SK-N-SH (cell line): Measurements from ENCODE around the gene SH3TC1. TPM values are rescaled to one million over a fixed set of nuclear protein-coding genes. Genes with fewer than 3 reads are reported as not detected.

Source experiments
- CTCF ChIA-PET: fragments of 300-600, 350-600 bp; formaldehyde crosslinking; extraction: SDS; loops from one replicate; lab custom pipeline; 2021; lab: Yijun Ruan, JAX
- POLR2A ChIA-PET: fragments of 350-600 bp; sonication (Branson Sonifier 250); formaldehyde crosslinking; extraction: SDS; loops from one replicate; lab custom pipeline; 2020; ENCODE audit warnings: antibody characterized with exemption, inconsistent platforms; lab: Yijun Ruan, JAX
- DNase-seq: peaks from one replicate; pipeline ENCODE4 v3.0.0; 2012
- H2AFZ ChIP-seq: fragments of 200-600 bp; sonication (generic); 2 replicates; pipeline ENCODE4 v1.8.1; 2016; ENCODE audit warnings: antibody characterized with exemption, mild to moderate bottlenecking, low read depth
- H3F3A ChIP-seq: fragments of 200-600 bp; sonication (generic); replicated peaks from 2 replicates; pipeline ENCODE3; 2016; ENCODE audit warnings: antibody characterized with exemption, mild to moderate bottlenecking; ENCODE audit not compliant: insufficient read depth
- H3K27ac ChIP-seq, 2 experiments: fragments of 200-500 bp in 1 of 2; fragments of 200-600 bp in 1 of 2; sonication (Bioruptor generic) in 1 of 2; sonication (generic), shearing (Covaris generic) in 1 of 2; 2 replicates each; pipeline versions ENCODE4 v1.5.1 to v1.6.1; 2014 to 2016; ENCODE audit warnings: low read depth in 2 of 2, inconsistent platforms in 1 of 2, low read length in 1 of 2, mild to moderate bottlenecking in 1 of 2, mixed read lengths in 1 of 2
- H3K27me3 ChIP-seq: fragments of 200-600 bp; sonication (generic), shearing (Covaris generic); 2 replicates; pipeline ENCODE4 v1.6.1; 2016; ENCODE audit warnings: mixed run types; ENCODE audit not compliant: insufficient read depth
- H3K36me3 ChIP-seq, 2 experiments: fragments of 200-500 bp in 1 of 2; fragments of 200-600 bp in 1 of 2; sonication (Bioruptor generic) in 1 of 2; sonication (generic) in 1 of 2; replicated peaks in 1 of 2; 2 replicates each; pipeline versions ENCODE3 to v1.5.1; 2014 to 2016; ENCODE audit warnings: low read length in 1 of 2, mild to moderate bottlenecking in 1 of 2; ENCODE audit not compliant: insufficient read depth in 2 of 2, control insufficient read depth in 1 of 2
- H3K4me1 ChIP-seq, 2 experiments: fragments of 200-500 bp in 1 of 2; fragments of 200-600 bp in 1 of 2; sonication (Bioruptor generic) in 1 of 2; sonication (generic), shearing (Covaris generic) in 1 of 2; 2 replicates each; pipeline versions ENCODE4 v1.5.1 to v1.6.1; 2014 to 2016; ENCODE audit warnings: low read depth in 1 of 2, low read length in 1 of 2, mixed run types in 1 of 2; ENCODE audit not compliant: insufficient read depth in 2 of 2, control insufficient read depth in 1 of 2
- H3K4me2 ChIP-seq: fragments of 200-600 bp; sonication (generic), shearing (Covaris generic); 2 replicates; pipeline ENCODE4 v1.6.1; 2017; ENCODE audit warnings: mixed run types
- H3K4me3 ChIP-seq, 2 experiments: fragments of 200-500 bp in 1 of 2; fragments of 200-600 bp in 1 of 2; sonication (Bioruptor generic) in 1 of 2; sonication (generic), shearing (Covaris generic) in 1 of 2; 2 replicates each; pipeline versions ENCODE4 v1.5.1 to v1.8.1; 2014 to 2016; ENCODE audit warnings: low read depth in 2 of 2, inconsistent platforms in 1 of 2, low read length in 1 of 2, mild to moderate bottlenecking in 1 of 2, mixed read lengths in 1 of 2, moderate library complexity in 1 of 2
- H3K79me2 ChIP-seq: fragments of 200-600 bp; sonication (generic); 2 replicates; pipeline ENCODE4 v1.8.1; 2017; ENCODE audit warnings: mild to moderate bottlenecking; ENCODE audit not compliant: insufficient read depth
- H3K9ac ChIP-seq: fragments of 200-600 bp; sonication (generic); 2 replicates; pipeline ENCODE4 v1.6.1; 2017; ENCODE audit warnings: mixed run types
- H3K9me2 ChIP-seq: fragments of 200-600 bp; sonication (generic); 2 replicates; pipeline ENCODE4 v1.6.1; 2017; ENCODE audit warnings: mixed run types
- H3K9me3 ChIP-seq: fragments of 200-600 bp; sonication (generic); 2 replicates; pipeline ENCODE4 v1.6.1; 2017; ENCODE audit warnings: mixed run types, mild to moderate bottlenecking, moderate library complexity
- H4K20me1 ChIP-seq: fragments of 200-600 bp; sonication (generic); 2 replicates; pipeline ENCODE4 v1.6.1; 2017; ENCODE audit warnings: mild to moderate bottlenecking, mixed run types; ENCODE audit not compliant: insufficient read depth
- ELF1 ChIP-seq: IDR thresholded peaks from 2 replicates; pipeline ENCODE4 v1.4.0; 2012
- FOXM1 ChIP-seq: IDR thresholded peaks from 2 replicates; pipeline ENCODE4 v1.4.0; 2012; ENCODE audit warnings: low read depth, mild to moderate bottlenecking
- GATA2 ChIP-seq: sonication (generic); formaldehyde crosslinking; IDR thresholded peaks from 2 replicates; pipeline ENCODE4 v1.5.0; 2020; ENCODE audit warnings: mild to moderate bottlenecking, missing genetic modification reagents
- MEF2A ChIP-seq: IDR thresholded peaks from 2 replicates; pipeline ENCODE4 v1.4.0; 2012; ENCODE audit warnings: low read depth, borderline replicate concordance
- NFIC ChIP-seq: IDR thresholded peaks from 2 replicates; pipeline ENCODE4 v1.4.0; 2012; ENCODE audit warnings: borderline replicate concordance
- POLR2AphosphoS5 ChIP-seq: IDR thresholded peaks from 2 replicates; pipeline ENCODE4 v1.6.1; 2012; ENCODE audit warnings: low read depth, low read length
- RAD21 ChIP-seq: IDR thresholded peaks from 2 replicates; pipeline ENCODE4 v1.6.1; 2012; ENCODE audit warnings: mild to moderate bottlenecking, low read length
- RFX5 ChIP-seq: IDR thresholded peaks from 2 replicates; pipeline ENCODE4 v1.6.1; 2012; ENCODE audit warnings: mild to moderate bottlenecking, improper control_type of control experiment, low read length
- RXRA ChIP-seq: IDR thresholded peaks from 2 replicates; pipeline ENCODE4 v1.4.0; 2012; ENCODE audit warnings: low read depth, mild to moderate bottlenecking, borderline replicate concordance
- TAF1 ChIP-seq: IDR thresholded peaks from 2 replicates; pipeline ENCODE4 v1.6.1; 2012; ENCODE audit warnings: low read depth, mild to moderate bottlenecking, low read length, moderate library complexity, borderline replicate concordance
- TCF12 ChIP-seq: IDR thresholded peaks from 2 replicates; pipeline ENCODE4 v1.4.0; 2012
- TEAD4 ChIP-seq: IDR thresholded peaks from 2 replicates; pipeline ENCODE4 v1.4.0; 2012; ENCODE audit warnings: mild to moderate bottlenecking, borderline replicate concordance; ENCODE audit not compliant: insufficient read depth
- YY1 ChIP-seq: IDR thresholded peaks from 2 replicates; pipeline ENCODE4 v1.4.0; 2012; ENCODE audit warnings: low read depth, mild to moderate bottlenecking
- WGBS: methylation state at CpG from one replicate; pipeline ENCODE4 v1.1.6; 2017; ENCODE audit warnings: low lambda C conversion rate; 5-methylcytosine and 5-hydroxymethylcytosine counted together
- polyA plus RNA-seq, 3 experiments: library from polyadenylated mRNA; depleted of rRNA; stranded (reverse); fragments of >200 nt; gene quantifications; 2 replicates each; pipeline ENCODE4 v1.2.3, GENCODE V29; 2012
- TF ChIP-seq, protein P1 (sequence below): IDR thresholded peaks from 2 replicates; pipeline ENCODE4; 2012
- TF ChIP-seq, protein P2 (sequence below): IDR thresholded peaks from 2 replicates; pipeline ENCODE4 v1.4.0; 2012; ENCODE audit warnings: low read depth, borderline replicate concordance
- TF ChIP-seq, protein P3 (sequence below): fragments of 150-350 bp; IDR thresholded peaks from 2 replicates; pipeline ENCODE4 v1.6.1; 2016; ENCODE audit warnings: mild to moderate bottlenecking, low read depth, low read length

Gene SH3TC1
- polyA plus RNA-seq, 1 of the 3 experiments (the other 2 are of a cell fraction): 2.7 TPM

DNA sequence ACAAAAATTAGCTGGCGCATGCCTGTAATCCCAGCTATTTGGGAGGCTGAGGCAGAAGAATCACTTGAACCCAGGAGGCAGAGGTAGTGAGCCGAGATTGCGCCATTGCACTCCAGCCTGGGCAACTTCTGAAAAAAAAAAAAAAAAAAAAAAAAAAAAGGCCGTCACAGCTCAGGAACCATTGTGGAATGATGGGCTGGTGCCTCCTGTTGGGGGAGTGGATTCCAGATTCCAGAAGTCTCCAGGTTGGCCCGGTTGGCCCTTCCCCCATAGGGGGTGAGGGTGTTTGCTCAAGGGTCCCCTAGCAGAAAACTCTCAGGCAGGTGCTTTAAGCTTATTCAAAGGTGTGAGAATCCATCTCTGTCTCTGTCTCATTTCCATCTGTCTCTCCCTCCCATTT lies 11.5 kb downstream of the SH3TC1 start:
- Histone ChIP-seq H3K27me3 (no peaks in the 10 kb centered on the region), H3K9me2 (no peaks in the 10 kb centered on the region), H3K9ac (no peak overlapping the region), H3K4me2 (no peak overlapping the region), H3K4me1 (peaks cover 0 to 11% of the 10 kb centered on the region in 2 experiments; a peak in 1 of 4 replicates), H3K27ac (no peak overlapping the region), H2AFZ (no peak overlapping the region), H3K4me3 (no peak overlapping the region), H3F3A (no peaks in the 10 kb centered on the region), H4K20me1 (no peaks in the 10 kb centered on the region), H3K36me3 (no peaks in the 10 kb centered on the region), H3K79me2 (no peaks in the 10 kb centered on the region), H3K9me3 (no peaks in the 10 kb centered on the region)
- ChIA-PET CTCF (interaction anchor here (1.0 kb wide), 1 partner anchor 34 kb away, joined by 3 read pairs; no protein-coding TSS in a partner anchor), POLR2A (no interaction called here)
- no peak for DNase-seq
- no peak for TF ChIP-seq FOXM1
- no peak for TF ChIP-seq YY1
- TF ChIP-seq TAF1: no peak
- TF ChIP-seq POLR2AphosphoS5: no peak
- TF ChIP-seq RXRA: no peak
- no peak for TF ChIP-seq ELF1
- WGBS: 86% methylated on average over 5 of the region's 5 CpGs

DNA sequence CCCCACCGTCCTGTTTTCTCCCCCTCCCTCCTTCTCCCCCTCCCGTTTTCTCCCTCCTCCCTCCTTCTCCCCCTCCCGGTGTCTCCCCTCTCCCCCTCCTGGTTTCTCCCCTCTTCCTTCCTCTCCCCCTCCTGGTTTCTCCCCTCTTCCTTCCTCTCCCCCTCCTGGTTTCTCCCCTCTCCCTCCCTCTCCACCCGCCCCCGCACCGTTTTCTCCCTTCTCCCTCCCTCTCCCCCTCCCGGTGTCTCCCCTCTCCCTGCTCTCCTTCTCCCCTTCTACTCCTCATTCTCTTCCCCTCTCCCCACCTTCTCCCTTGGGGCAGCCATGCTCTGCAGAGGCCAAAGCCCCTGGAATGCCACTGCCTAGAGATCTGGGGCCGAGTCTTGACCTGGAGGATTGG lies 12.2 kb downstream of the SH3TC1 start:
- Histone ChIP-seq H2AFZ (no peak overlapping the region), H3K9me2 (no peaks in the 10 kb centered on the region), H3K36me3 (no peaks in the 10 kb centered on the region), H4K20me1 (no peaks in the 10 kb centered on the region), H3F3A (no peaks in the 10 kb centered on the region), H3K4me3 (no peak overlapping the region), H3K4me1 (peaks cover 0 to 4% of the 10 kb centered on the region in 2 experiments; a peak in 1 of 4 replicates), H3K79me2 (no peaks in the 10 kb centered on the region), H3K27ac (no peak overlapping the region), H3K4me2 (no peak overlapping the region), H3K9ac (no peak overlapping the region), H3K9me3 (no peaks in the 10 kb centered on the region), H3K27me3 (no peaks in the 10 kb centered on the region)
- no peak for DNase-seq
- ChIA-PET POLR2A (no interaction called here), CTCF (interaction anchor here (1.0 kb wide), 1 partner anchor 35 kb away, joined by 3 read pairs; no protein-coding TSS in a partner anchor)
- WGBS: 49% methylated on average over 8 of the region's 8 CpGs
- no peak for TF ChIP-seq NFIC
- TF ChIP-seq, protein P1, sequence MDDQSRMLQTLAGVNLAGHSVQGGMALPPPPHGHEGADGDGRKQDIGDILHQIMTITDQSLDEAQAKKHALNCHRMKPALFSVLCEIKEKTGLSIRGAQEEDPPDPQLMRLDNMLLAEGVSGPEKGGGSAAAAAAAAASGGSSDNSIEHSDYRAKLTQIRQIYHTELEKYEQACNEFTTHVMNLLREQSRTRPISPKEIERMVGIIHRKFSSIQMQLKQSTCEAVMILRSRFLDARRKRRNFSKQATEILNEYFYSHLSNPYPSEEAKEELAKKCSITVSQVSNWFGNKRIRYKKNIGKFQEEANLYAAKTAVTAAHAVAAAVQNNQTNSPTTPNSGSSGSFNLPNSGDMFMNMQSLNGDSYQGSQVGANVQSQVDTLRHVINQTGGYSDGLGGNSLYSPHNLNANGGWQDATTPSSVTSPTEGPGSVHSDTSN: no peak
- TF ChIP-seq RAD21: no peak

DNA sequence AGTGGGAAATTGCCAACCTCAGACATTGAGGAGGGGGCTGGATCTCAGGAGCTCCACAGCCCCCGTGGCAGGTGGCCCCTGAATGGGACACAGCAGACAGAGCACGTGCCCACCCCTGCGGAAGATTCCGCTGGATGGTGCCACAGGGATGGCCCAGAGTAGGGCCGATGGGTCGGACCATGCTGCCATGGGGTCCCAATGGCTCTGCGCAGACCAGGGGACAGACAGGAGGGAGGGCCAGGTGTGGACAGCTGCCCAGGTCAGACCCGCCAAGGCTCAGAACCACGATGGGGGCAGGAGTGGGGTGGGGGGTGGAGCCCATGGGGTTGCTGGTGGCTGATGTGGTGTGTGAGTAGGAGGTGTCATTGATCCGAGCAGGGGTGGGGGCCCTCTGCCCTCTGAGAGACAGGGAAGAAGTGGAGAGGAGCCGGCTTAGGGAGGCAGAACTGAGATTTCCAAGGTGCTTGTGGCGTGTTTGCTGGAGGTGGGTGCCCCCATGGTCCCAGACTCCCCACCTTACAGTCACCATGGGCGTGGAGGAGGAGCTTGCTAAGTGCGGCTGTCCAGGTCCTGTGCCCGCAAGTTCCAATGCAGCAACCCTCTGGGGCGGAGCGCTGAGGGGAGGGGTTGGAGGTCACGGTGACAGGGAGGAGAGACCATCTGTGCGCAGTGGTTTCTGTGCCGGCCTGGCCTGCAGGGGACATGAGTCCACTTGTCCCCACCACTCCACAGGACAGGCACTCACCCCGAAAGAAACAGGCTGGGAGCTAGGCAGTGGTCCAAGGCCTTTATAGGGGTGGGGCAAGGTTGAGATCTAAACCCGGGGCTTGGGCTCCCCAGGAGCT lies 12.9 kb downstream of the SH3TC1 start:
- H3K9me2 ChIP-seq: no peaks in the 10 kb centered on the region
- no peak for DNase-seq
- H3K27ac ChIP-seq: no peak overlapping the region
- H3K27me3 ChIP-seq: no peaks in the 10 kb centered on the region
- H3K4me1 ChIP-seq: peaks cover 0 to 2% of the 10 kb centered on the region in 2 experiments; a peak in 1 of 4 replicates
- H2AFZ ChIP-seq: no peak overlapping the region
- ChIA-PET POLR2A (no interaction called here), CTCF (interaction anchor here (0.7 to 1.6 kb wide), 3 partner anchors 9 to 165 kb away, joined by 3 to 7 read pairs (median 3); no protein-coding TSS in a partner anchor)
- H3K4me2 ChIP-seq: no peak overlapping the region
- H3K79me2 ChIP-seq: no peaks in the 10 kb centered on the region
- H3K9ac ChIP-seq: no peak overlapping the region
- no peaks in the 10 kb centered on the region for H3K36me3 ChIP-seq
- no peaks in the 10 kb centered on the region for H3F3A ChIP-seq
- H3K4me3 ChIP-seq: no peak overlapping the region
- no peaks in the 10 kb centered on the region for H3K9me3 ChIP-seq
- 85% methylated on average over 15 of the region's 22 CpGs for WGBS
- no peaks in the 10 kb centered on the region for H4K20me1 ChIP-seq
- TF ChIP-seq RAD21: no peak
- no peak for TF ChIP-seq MEF2A
- TF ChIP-seq TCF12: no peak
- TF ChIP-seq, protein P2, sequence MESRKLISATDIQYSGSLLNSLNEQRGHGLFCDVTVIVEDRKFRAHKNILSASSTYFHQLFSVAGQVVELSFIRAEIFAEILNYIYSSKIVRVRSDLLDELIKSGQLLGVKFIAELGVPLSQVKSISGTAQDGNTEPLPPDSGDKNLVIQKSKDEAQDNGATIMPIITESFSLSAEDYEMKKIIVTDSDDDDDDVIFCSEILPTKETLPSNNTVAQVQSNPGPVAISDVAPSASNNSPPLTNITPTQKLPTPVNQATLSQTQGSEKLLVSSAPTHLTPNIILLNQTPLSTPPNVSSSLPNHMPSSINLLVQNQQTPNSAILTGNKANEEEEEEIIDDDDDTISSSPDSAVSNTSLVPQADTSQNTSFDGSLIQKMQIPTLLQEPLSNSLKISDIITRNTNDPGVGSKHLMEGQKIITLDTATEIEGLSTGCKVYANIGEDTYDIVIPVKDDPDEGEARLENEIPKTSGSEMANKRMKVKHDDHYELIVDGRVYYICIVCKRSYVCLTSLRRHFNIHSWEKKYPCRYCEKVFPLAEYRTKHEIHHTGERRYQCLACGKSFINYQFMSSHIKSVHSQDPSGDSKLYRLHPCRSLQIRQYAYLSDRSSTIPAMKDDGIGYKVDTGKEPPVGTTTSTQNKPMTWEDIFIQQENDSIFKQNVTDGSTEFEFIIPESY: no peak
- TF ChIP-seq FOXM1: no peak
- TF ChIP-seq TEAD4: no peak
- no peak for TF ChIP-seq RFX5
- TF ChIP-seq ELF1: no peak
- no peak for TF ChIP-seq POLR2AphosphoS5
- TF ChIP-seq, protein P3, sequence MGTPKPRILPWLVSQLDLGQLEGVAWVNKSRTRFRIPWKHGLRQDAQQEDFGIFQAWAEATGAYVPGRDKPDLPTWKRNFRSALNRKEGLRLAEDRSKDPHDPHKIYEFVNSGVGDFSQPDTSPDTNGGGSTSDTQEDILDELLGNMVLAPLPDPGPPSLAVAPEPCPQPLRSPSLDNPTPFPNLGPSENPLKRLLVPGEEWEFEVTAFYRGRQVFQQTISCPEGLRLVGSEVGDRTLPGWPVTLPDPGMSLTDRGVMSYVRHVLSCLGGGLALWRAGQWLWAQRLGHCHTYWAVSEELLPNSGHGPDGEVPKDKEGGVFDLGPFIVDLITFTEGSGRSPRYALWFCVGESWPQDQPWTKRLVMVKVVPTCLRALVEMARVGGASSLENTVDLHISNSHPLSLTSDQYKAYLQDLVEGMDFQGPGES: no peak
- no peak for TF ChIP-seq GATA2 (CRISPR knock-in tag)
- TF ChIP-seq, protein P1: no peak
